GM23248 (cell line): ENCODE measurements around the gene MCOLN3.

Source experiments
- EZH2 ChIP-seq: fragments of 200-600 bp; sonication (generic); IDR thresholded peaks from 2 replicates; pipeline ENCODE4 v1.6.1; 2018; ENCODE audit warnings: antibody characterized with exemption, mild to moderate bottlenecking; ENCODE audit not compliant: insufficient read depth, poor library complexity, severe bottlenecking
- EZH2phosphoT487 ChIP-seq: fragments of 200-600 bp; sonication (generic); IDR thresholded peaks from 2 replicates; pipeline ENCODE4 v1.6.1; 2018; ENCODE audit warnings: antibody characterized with exemption, moderate library complexity, mild to moderate bottlenecking, low read depth; ENCODE audit not compliant: insufficient read depth

DNA sequence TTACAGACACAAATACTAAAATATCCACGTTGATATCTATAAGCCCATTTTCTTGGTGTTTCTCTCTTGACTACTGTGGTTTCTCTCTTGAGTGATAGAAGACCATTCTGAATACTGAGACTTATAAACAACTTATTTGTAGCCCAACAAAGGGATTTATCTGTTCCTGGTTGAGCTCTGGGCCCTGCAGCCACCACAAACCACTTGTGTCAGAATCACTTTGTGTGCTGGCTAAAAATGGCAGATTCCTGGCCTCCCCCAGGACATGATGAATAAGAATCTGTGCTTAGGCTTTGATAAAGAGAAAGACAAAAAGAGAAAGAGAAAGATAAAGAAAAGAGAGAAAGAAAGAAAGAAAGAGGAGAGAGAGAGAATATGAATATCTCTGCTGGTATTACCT is 32.5 kb downstream of the MCOLN3 start:
- TF ChIP-seq EZH2phosphoT487, result no peak
- TF ChIP-seq EZH2, result no peak
